H1 (cell line): ENCODE data around the gene HTR3A. TPM values are rescaled to one million over a fixed set of nuclear protein-coding genes. Genes with fewer than 3 reads are reported as not detected.

ENCODE experiments used
- CTCF ChIA-PET: fragments of 300-600 bp; sonication (Branson Sonifier 250); formaldehyde crosslinking; loops from one replicate; lab custom pipeline; 2021; ENCODE audit not compliant: partially characterized antibody; lab: Charles Lee
- POLR2A ChIA-PET: fragments of 300-600 bp; sonication (Branson Sonifier 250); formaldehyde crosslinking; loops from one replicate; lab custom pipeline; 2021; ENCODE audit warnings: inconsistent platforms; ENCODE audit not compliant: partially characterized antibody; lab: Charles Lee
- DNase-seq, 2 experiments: peaks; one replicate each; pipeline versions ENCODE4 v3.0.0 to v3.0.0-alpha.2; 2010 to 2022; ENCODE audit warnings: low spot score in 2 of 2, low read depth in 1 of 2, mixed read lengths in 1 of 2
- FAIRE-seq: peaks from 2 replicates; lab custom pipeline; 2011; peaks lifted over from hg19 to GRCh38; lab: Jason Lieb, UNC
- H2AFZ ChIP-seq: 2 replicates; pipeline ENCODE4 v1.8.1; 2012; ENCODE audit warnings: low read length, inconsistent platforms
- H2AK5ac ChIP-seq: 2 replicates; pipeline ENCODE4 v1.6.1; 2013; ENCODE audit warnings: low read depth, low read length
- H2BK120ac ChIP-seq: replicated peaks from 2 replicates; pipeline ENCODE3; 2013; ENCODE audit warnings: low read depth, low read length, inconsistent platforms
- H2BK12ac ChIP-seq: 2 replicates; pipeline ENCODE4 v1.6.1; 2013; ENCODE audit warnings: low read depth, low read length
- H2BK15ac ChIP-seq: 2 replicates; pipeline ENCODE4 v1.6.1; 2013; ENCODE audit warnings: low read length
- H2BK20ac ChIP-seq: 2 replicates; pipeline ENCODE4 v1.6.1; 2013; ENCODE audit warnings: low read length
- H2BK5ac ChIP-seq: 2 replicates; pipeline ENCODE4 v1.6.1; 2013; ENCODE audit warnings: low read depth, low read length
- H3K14ac ChIP-seq: 2 replicates; pipeline ENCODE4 v1.6.1; 2013; ENCODE audit warnings: inconsistent platforms; ENCODE audit not compliant: insufficient read length
- H3K18ac ChIP-seq: 2 replicates; pipeline ENCODE4 v1.6.1; 2013; ENCODE audit warnings: low read length; ENCODE audit errors: extremely low read depth
- H3K23ac ChIP-seq: 2 replicates; pipeline ENCODE4 v1.6.1; 2013; ENCODE audit warnings: inconsistent platforms; ENCODE audit not compliant: insufficient read length
- H3K23me2 ChIP-seq: 2 replicates; pipeline ENCODE4 v1.6.1; 2013; ENCODE audit warnings: low read depth, low read length
- H3K27ac ChIP-seq: 2 replicates; pipeline ENCODE4 v1.6.1; 2011; ENCODE audit warnings: low read depth, low read length, inconsistent platforms
- H3K27me3 ChIP-seq, 4 experiments: replicated peaks in 1 of 4; 1 replicate in 1 of 4; 2 replicates in 3 of 4; pipeline versions ENCODE4 v1.6.1 to v1.8.1; 2011 to 2013; ENCODE audit warnings: low read length in 3 of 4, mild to moderate bottlenecking in 3 of 4, inconsistent platforms in 2 of 4, mixed read lengths in 2 of 4, moderate library complexity in 1 of 4; ENCODE audit not compliant: control insufficient read depth in 3 of 4, insufficient read depth in 3 of 4; ENCODE audit errors: extremely low read depth in 1 of 4
- H3K36me3 ChIP-seq, 4 experiments: 2 replicates each; pipeline versions ENCODE4 v1.6.1 to v1.8.1; 2011 to 2013; ENCODE audit warnings: mild to moderate bottlenecking in 4 of 4, low read length in 3 of 4, moderate library complexity in 2 of 4, control low read depth in 1 of 4, inconsistent platforms in 1 of 4; ENCODE audit not compliant: insufficient read depth in 4 of 4, control insufficient read depth in 2 of 4
- H3K4ac ChIP-seq: replicated peaks from 2 replicates; pipeline ENCODE3; 2013; ENCODE audit warnings: low read length, low read depth, mixed read lengths, inconsistent platforms; ENCODE audit not compliant: insufficient read length
- H3K4me1 ChIP-seq, 4 experiments: replicated peaks in 1 of 4; 1 replicate in 1 of 4; 2 replicates in 3 of 4; pipeline versions ENCODE4 v1.6.1 to v1.8.1; 2011 to 2013; ENCODE audit warnings: low read length in 3 of 4, inconsistent platforms in 2 of 4, mixed read lengths in 1 of 4; ENCODE audit not compliant: insufficient read depth in 4 of 4, control insufficient read depth in 3 of 4
- H3K4me2 ChIP-seq, 2 experiments: 2 replicates each; pipeline versions ENCODE4 v1.6.1 to v1.8.1; 2011 to 2013; ENCODE audit warnings: low read depth in 2 of 2, low read length in 2 of 2, control low read depth in 1 of 2, inconsistent platforms in 1 of 2, mild to moderate bottlenecking in 1 of 2; ENCODE audit not compliant: insufficient read depth in 1 of 2
- H3K4me3 ChIP-seq, 4 experiments: fragments of 200-600, 300-600 bp in 1 of 4; sonication (generic), shearing (Covaris generic), sonication (Bioruptor Twin) in 1 of 4; 2 replicates each; pipeline versions ENCODE4 v1.5.1 to v1.8.1; 2011 to 2016; ENCODE audit warnings: low read length in 4 of 4, low read depth in 3 of 4, control low read depth in 2 of 4, inconsistent platforms in 2 of 4, mild to moderate bottlenecking in 2 of 4, mixed read lengths in 1 of 4, moderate library complexity in 1 of 4; ENCODE audit not compliant: insufficient read depth in 2 of 4; ENCODE audit errors: extremely low read depth in 1 of 4
- H3K56ac ChIP-seq: replicated peaks from 2 replicates; pipeline ENCODE3; 2013; ENCODE audit warnings: low read depth, mild to moderate bottlenecking, mixed read lengths, low read length, inconsistent platforms; ENCODE audit not compliant: insufficient read length
- H3K79me1 ChIP-seq: 2 replicates; pipeline ENCODE4 v1.6.1; 2013; ENCODE audit warnings: low read depth, low read length, control low read depth
- H3K79me2 ChIP-seq, 2 experiments: 2 replicates each; pipeline versions ENCODE4 v1.6.1 to v1.8.1; 2012 to 2013; ENCODE audit warnings: low read length in 2 of 2, mild to moderate bottlenecking in 2 of 2, inconsistent platforms in 1 of 2; ENCODE audit not compliant: insufficient read depth in 2 of 2, control insufficient read depth in 1 of 2
- H3K9ac ChIP-seq, 4 experiments: replicated peaks in 1 of 4; 1 replicate in 1 of 4; 2 replicates in 3 of 4; pipeline versions ENCODE4 v1.6.1 to v1.8.1; 2011 to 2013; ENCODE audit warnings: low read depth in 3 of 4, low read length in 3 of 4, control low read depth in 2 of 4, mild to moderate bottlenecking in 2 of 4, moderate library complexity in 2 of 4, inconsistent platforms in 1 of 4; ENCODE audit errors: extremely low read depth in 1 of 4
- H3K9me3 ChIP-seq, 2 experiments: 2 replicates each; pipeline versions ENCODE4 v1.6.1 to v1.8.1; 2012 to 2013; ENCODE audit warnings: mild to moderate bottlenecking in 2 of 2, moderate library complexity in 2 of 2, control low read depth in 1 of 2, inconsistent platforms in 1 of 2, low read depth in 1 of 2, low read length in 1 of 2, mixed read lengths in 1 of 2; ENCODE audit not compliant: insufficient read depth in 2 of 2
- H4K20me1 ChIP-seq, 2 experiments: replicated peaks in 1 of 2; 2 replicates each; pipeline versions ENCODE3 to v1.8.1; 2011 to 2013; ENCODE audit warnings: inconsistent platforms in 2 of 2, low read length in 2 of 2, mild to moderate bottlenecking in 1 of 2; ENCODE audit not compliant: insufficient read depth in 2 of 2, control insufficient read depth in 1 of 2
- H4K5ac ChIP-seq: 2 replicates; pipeline ENCODE4 v1.6.1; 2013; ENCODE audit warnings: low read length, low read depth, mixed read lengths, inconsistent platforms; ENCODE audit not compliant: insufficient read length
- H4K8ac ChIP-seq: 2 replicates; pipeline ENCODE4 v1.8.0; 2013; ENCODE audit warnings: mild to moderate bottlenecking, moderate library complexity, low read length, inconsistent platforms; ENCODE audit not compliant: insufficient read depth; ENCODE audit errors: extremely low read depth
- H4K91ac ChIP-seq: replicated peaks from 2 replicates; pipeline ENCODE3; 2013; ENCODE audit warnings: low read length, mixed read lengths, inconsistent platforms; ENCODE audit not compliant: insufficient read length
- CBX8 ChIP-seq: fragments of 300-800, 300-1000 bp; sonication (generic); IDR thresholded peaks from 2 replicates; pipeline ENCODE4 v1.7.1; 2016; ENCODE audit warnings: low read depth, low read length, borderline replicate concordance
- CHD2 ChIP-seq: IDR thresholded peaks from 2 replicates; pipeline ENCODE4 v1.6.1; 2012; ENCODE audit warnings: low read length, improper control_type of control experiment
- PHF8 ChIP-seq: fragments of 200-600 bp; sonication (generic); conservative IDR thresholded peaks from 2 replicates; pipeline ENCODE4 v1.7.1; 2012; ENCODE audit warnings: low read depth, mild to moderate bottlenecking, inconsistent platforms, low read length, moderate library complexity
- POLR2AphosphoS5 ChIP-seq: IDR thresholded peaks from 2 replicates; pipeline ENCODE4 v1.6.1; 2011; ENCODE audit warnings: low read depth, low read length
- SAP30 ChIP-seq: fragments of 300-600 bp; sonication (generic); IDR thresholded peaks from 2 replicates; pipeline ENCODE4 v1.7.1; 2012; ENCODE audit warnings: low read length, moderate library complexity, mild to moderate bottlenecking, inconsistent platforms; ENCODE audit not compliant: insufficient read depth, insufficient replicate concordance
- TAF7 ChIP-seq: optimal IDR thresholded peaks from 2 replicates; pipeline ENCODE3; 2011; ENCODE audit warnings: low read depth, mild to moderate bottlenecking, inconsistent platforms, low read length, moderate library complexity, borderline replicate concordance
- WGBS, 2 experiments: shearing (Covaris generic) in 1 of 2; methylation state at CpG; one replicate each; pipeline versions ENCODE4 v1.1.6 to v1.1.7; 2013 to 2015; ENCODE audit warnings: low lambda C conversion rate in 2 of 2, mixed read lengths in 2 of 2, inconsistent platforms in 1 of 2, low coverage in 1 of 2, missing lambda C conversion rate in 1 of 2; ENCODE audit not compliant: insufficient replicate concordance in 2 of 2, insufficient coverage in 1 of 2, insufficient read length in 1 of 2; ENCODE audit errors: extremely low coverage in 1 of 2, missing lambda C conversion rate in 1 of 2; 5-methylcytosine and 5-hydroxymethylcytosine counted together
- polyA plus RNA-seq, 7 experiments: library from polyadenylated mRNA; depleted of rRNA in 3 of 7; stranded (reverse) in 5 of 7; unstranded in 2 of 7; fragments of >200 nt in 5 of 7; fragments of 200-250 nt in 2 of 7; gene quantifications; 1 replicate in 5 of 7; 2 replicates in 1 of 7; 4 replicates in 1 of 7; pipeline versions ENCODE4 v1.2.1 to v1.2.3, GENCODE V29; 2011 to 2013; ENCODE audit warnings: missing spikeins in 2 of 7, mixed read lengths in 2 of 7
- total RNA-seq: library from RNA; stranded (reverse); fragmentation: NEBNext Ultra II Directional; extraction: Animal tissue kit (Norgen Biotek cat#: 25700); gene quantifications from 2 replicates; pipeline ENCODE4 v1.2.1, GENCODE V29; 2021

The HTR3A gene
- total and polyA plus RNA-seq, 2 of the 8 experiments (the other 6 are each of a cell fraction or from before 2014, with no cell fraction given) = 7.5 to 8.9 TPM

DNA sequence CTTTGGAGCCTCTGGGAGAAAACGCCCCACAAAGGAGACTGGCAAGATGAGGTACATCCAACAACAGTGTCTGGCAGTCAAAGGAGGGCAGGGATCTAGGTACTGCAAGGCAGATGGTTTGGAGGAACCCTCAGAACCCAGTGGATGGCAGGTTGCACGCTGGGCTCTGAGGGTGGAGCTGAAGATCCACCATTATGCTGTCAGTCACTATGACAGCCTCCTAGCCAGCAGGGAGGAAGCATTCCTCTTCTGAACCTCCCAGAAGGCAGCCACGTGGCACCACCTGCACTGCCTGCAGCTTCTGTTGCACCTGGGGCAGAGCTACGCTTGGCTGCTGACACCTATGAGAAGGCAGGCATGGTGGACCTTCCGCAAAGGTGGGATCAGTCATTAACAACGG, 40.2 kb downstream of the HTR3A start:
- H3K23me2 ChIP-seq = no peaks in the 10 kb centered on the region
- no peak overlapping the region for H2BK20ac ChIP-seq
- H3K36me3 ChIP-seq = no peaks in the 10 kb centered on the region
- FAIRE-seq (no peak), DNase-seq (no peak)
- no peak overlapping the region; the same call in 1 of the 2 replicates for H2AFZ ChIP-seq
- no peak overlapping the region for H3K56ac ChIP-seq
- no peaks in the 10 kb centered on the region for H3K79me1 ChIP-seq
- no peaks in the 10 kb centered on the region for H3K9me3 ChIP-seq
- no peak overlapping the region for H3K18ac ChIP-seq
- no peak overlapping the region for H4K91ac ChIP-seq
- no peak overlapping the region for H3K27ac ChIP-seq
- 62% methylated on average over 6 of the region's 6 CpGs; no CpG with 5 or more reads in 1 of the 2 experiments for WGBS, 2 experiments
- no peak overlapping the region for H2BK15ac ChIP-seq
- H2BK12ac ChIP-seq = no peak overlapping the region
- H2AK5ac ChIP-seq = no peak overlapping the region
- H2BK5ac ChIP-seq = no peak overlapping the region
- no peak overlapping the region for H2BK120ac ChIP-seq
- CTCF ChIA-PET = interaction anchor here (0.7 to 4.9 kb wide), 6 partner anchors 9 to 247 kb away, joined by 4 to 38 read pairs (median 10); no protein-coding TSS in a partner anchor
- no peak overlapping the region for H4K5ac ChIP-seq
- H3K27me3 ChIP-seq = no peaks in the 10 kb centered on the region
- H3K14ac ChIP-seq = no peak overlapping the region
- H3K4me2 ChIP-seq = no peak overlapping the region
- no peaks in the 10 kb centered on the region for H3K79me2 ChIP-seq
- no peak overlapping the region for H3K4ac ChIP-seq
- no peak overlapping the region for H3K23ac ChIP-seq
- H3K9ac ChIP-seq = no peak overlapping the region
- H3K4me1 ChIP-seq = no peaks in the 10 kb centered on the region
- no peaks in the 10 kb centered on the region for H4K20me1 ChIP-seq
- no peak overlapping the region for H3K4me3 ChIP-seq
- H4K8ac ChIP-seq = no peak overlapping the region
- POLR2A ChIA-PET = no interaction called here
- no peak for TF ChIP-seq PHF8
- no peak for TF ChIP-seq CHD2
- no peak for TF ChIP-seq SAP30
- TF ChIP-seq POLR2AphosphoS5 = no peak
- TF ChIP-seq TAF7 = no peak
- no peak for TF ChIP-seq CBX8
